PFSK-1 (cell line): ENCODE data around the gene MAP7D3.

Experiments used
- FOXP2 ChIP-seq: optimal IDR thresholded peaks from 2 replicates; pipeline ENCODE3; 2011; ENCODE audit warnings: borderline replicate concordance, control low read depth, inconsistent platforms; ENCODE audit not compliant: insufficient read depth; ENCODE audit errors: extremely low read length, extremely low read depth
- POLR2AphosphoS5 ChIP-seq: IDR thresholded peaks from 2 replicates; pipeline ENCODE4 v1.6.1; 2012; ENCODE audit warnings: low read depth, mild to moderate bottlenecking, control low read depth, low read length, moderate library complexity
- REST ChIP-seq, 2 experiments: IDR thresholded peaks; 2 replicates each; pipeline versions ENCODE4 v1.6.1 to v1.8.0; 2011 to 2012; ENCODE audit warnings: low read depth in 2 of 2, low read length in 2 of 2, control low read depth in 1 of 2, inconsistent platforms in 1 of 2, mild to moderate bottlenecking in 1 of 2, moderate library complexity in 1 of 2; ENCODE audit not compliant: insufficient read depth in 1 of 2
- SIN3A ChIP-seq: IDR thresholded peaks from 2 replicates; pipeline ENCODE4 v1.6.1; 2012; ENCODE audit warnings: mild to moderate bottlenecking, low read length, moderate library complexity, borderline replicate concordance; ENCODE audit not compliant: insufficient read depth
- TAF1 ChIP-seq: IDR thresholded peaks from 2 replicates; pipeline ENCODE4 v1.6.1; 2012; ENCODE audit warnings: low read length, control low read depth, borderline replicate concordance; ENCODE audit not compliant: insufficient read depth

MAP7D3 gene

GRCh38 chrX:136227074-136227473 lies 24.1 kb downstream of the MAP7D3 start:
- TF ChIP-seq SIN3A (no peak), POLR2AphosphoS5 (no peak), REST (IDR thresholded peaks at IDR 0.05; ENCODE audit: insufficient read depth in 1 of 2, low read depth in 2 of 2, low read length in 2 of 2) (no peak), TAF1 (no peak), FOXP2 (no peak)

DNA sequence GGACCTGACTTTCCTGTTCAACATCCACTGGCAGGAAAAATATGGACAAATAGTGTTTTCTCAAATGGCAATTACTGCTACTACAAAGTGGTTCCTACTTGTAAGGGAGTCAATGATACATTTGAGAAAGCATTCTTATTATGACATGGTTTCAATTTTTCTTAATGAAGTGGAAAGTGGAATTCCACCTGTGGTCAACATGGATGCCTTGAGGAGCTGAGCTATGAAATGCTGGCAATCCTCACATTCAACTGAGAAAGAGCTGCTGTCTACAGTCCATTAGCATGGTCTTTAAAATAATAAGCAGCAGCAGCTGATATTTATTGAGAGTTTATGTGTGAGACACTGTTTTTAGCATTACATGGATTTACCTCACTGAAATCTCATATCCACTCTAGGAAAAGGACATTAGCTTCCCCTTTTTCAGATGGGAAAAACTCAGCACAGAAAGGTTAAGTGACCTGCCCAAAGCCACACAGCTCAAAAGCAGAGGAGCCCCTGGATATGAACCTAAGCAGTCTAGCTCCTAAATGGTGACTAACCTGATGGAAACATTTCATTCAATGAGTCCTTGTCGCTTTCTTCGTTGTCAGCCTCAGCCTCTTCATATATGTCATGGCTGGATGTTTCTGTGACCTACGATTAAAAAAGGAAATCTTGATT lies 29.2 kb downstream of the MAP7D3 start:
- TF ChIP-seq REST (IDR thresholded peaks at IDR 0.05; ENCODE audit: insufficient read depth in 1 of 2, low read depth in 2 of 2, low read length in 2 of 2) (no peak), SIN3A (no peak), FOXP2 (no peak), TAF1 (no peak), POLR2AphosphoS5 (no peak)

GRCh38 chrX:136220951-136221350 lies 30.2 kb downstream of the MAP7D3 start:
- TF ChIP-seq FOXP2 (no peak), POLR2AphosphoS5 (no peak), TAF1 (no peak), SIN3A (no peak), REST (IDR thresholded peaks at IDR 0.05; ENCODE audit: insufficient read depth in 1 of 2, low read depth in 2 of 2, low read length in 2 of 2) (no peak)

DNA sequence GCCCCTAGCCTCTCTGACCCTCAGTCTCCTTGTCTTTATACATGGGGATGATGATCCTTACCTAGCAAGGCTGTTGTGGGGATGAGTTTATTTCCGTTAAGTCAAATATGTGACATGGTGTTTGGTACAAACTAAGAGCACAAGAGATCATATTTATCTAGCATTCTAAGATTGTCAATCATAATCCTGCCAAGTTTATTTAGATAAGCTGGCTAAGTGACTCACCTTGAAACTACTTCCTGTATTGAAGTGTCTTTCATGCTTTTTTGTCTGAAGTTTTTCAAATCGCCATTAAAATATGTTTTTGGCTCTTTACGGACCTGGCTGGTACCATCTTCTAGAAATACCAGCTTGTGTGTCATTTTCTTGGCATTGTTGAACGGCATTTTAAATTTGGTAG lies 30.7 kb downstream of the MAP7D3 start:
- TF ChIP-seq SIN3A (no peak), REST (IDR thresholded peaks at IDR 0.05; ENCODE audit: insufficient read depth in 1 of 2, low read depth in 2 of 2, low read length in 2 of 2) (no peak), POLR2AphosphoS5 (no peak), TAF1 (no peak), FOXP2 (no peak)

GRCh38 chrX:136219893-136220292 lies 31.3 kb downstream of the MAP7D3 start:
- TF ChIP-seq FOXP2 (no peak), POLR2AphosphoS5 (no peak), REST (IDR thresholded peaks at IDR 0.05; ENCODE audit: insufficient read depth in 1 of 2, low read depth in 2 of 2, low read length in 2 of 2) (no peak), SIN3A (no peak), TAF1 (no peak)
